Germinal center (tissue), 1 donor: ENCODE results near the gene NSUN4.

Source experiments
- DNase-seq: peaks from one replicate; pipeline ENCODE4 v3.0.0; 2012; ENCODE audit warnings: mixed read lengths, low spot score

The NSUN4 gene

GRCh38 chr1:46406881-46407608 lies 66.4 kb downstream of the NSUN4 start:
- no peak for DNase-seq

- DNase-seq: no peak
Observed at GRCh38 chr1:46407636-46408035, 67.0 kb downstream of the NSUN4 start.

DNA sequence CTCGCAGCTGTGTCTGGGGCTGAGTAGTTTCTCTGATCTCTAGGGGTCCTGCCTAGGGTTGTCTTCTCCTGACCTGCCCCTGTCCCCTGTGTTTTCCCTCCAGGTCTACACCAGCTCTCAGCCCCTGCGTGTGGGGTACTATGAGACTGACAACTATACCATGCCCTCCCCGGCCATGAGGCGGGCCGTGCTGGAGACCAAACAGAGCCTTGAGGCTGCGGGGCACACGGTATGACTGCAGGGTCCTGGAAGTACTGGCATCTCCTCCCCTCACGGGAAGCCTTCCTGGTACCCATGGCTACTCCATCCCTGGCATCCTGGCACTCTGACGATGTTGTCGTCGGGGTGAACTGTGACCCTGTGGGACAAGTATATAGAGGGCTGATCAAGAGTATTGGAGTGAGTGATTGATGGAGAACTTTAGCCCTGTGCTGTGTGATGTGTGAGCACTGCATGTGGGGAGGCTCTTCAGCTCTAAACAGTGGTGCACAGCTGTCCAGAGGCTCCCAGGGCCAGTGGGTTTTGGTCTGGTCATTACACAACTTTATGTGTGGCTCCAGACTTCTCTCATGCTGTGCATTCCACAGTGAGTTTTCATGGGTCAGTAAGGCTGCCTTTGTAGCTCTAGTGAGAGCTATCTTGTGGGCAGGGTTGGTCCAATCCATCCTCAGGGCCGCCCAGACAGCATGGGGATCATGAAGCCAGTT lies 67.9 kb downstream of the NSUN4 start:
- DNase-seq: no peak

- DNase-seq: no peak
Observed at GRCh38 chr1:46409063-46409372, 68.4 kb downstream of the NSUN4 start.

DNA sequence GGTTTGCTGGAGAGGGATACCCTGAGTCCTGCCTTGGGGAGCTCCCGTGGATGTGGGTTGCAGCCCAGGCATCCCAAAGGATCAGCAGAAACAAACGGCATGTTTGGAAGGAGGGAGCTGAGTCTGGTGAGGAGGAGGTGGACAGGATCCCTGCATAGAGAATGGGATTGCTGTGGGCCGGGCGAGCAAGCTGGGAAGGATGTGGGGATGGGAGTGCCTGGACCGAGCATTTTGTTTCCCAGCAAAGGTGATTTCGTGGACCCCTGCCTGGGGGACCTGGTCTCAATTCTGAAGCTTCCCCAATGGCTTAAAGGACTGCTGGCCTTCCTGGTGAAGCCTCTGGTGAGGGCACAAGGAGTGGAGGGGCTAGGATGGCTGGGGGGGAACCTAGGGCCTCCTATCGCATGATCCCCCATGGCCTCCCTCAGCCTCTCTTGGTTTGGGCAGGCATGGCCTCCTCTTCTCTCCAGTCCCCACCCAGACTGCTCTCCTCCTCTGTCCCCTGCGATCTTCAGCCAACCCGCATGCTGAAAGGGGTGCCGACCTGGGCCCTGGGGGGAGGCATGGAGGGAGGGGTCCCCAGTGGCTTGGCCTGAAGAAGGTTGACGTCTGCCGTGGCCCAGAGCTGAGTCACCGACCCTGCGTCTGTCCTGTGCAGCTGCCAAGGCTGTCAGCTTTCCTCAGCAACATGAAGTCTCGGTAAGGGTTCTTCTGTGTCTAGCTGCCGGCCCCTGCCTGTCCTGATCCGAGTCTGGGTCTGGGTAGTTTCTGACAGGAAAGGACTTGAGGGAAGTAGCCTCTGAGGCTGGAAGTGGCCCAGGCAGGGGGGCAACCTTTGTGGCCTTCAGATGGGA lies 69.8 kb downstream of the NSUN4 start:
- no peak for DNase-seq

GRCh38 chr1:46411010-46411405 lies 70.4 kb downstream of the NSUN4 start:
- DNase-seq: no peak
